ENCODE data around the gene PRKD2.
"Not testable (repeated sequence)": the region's sequence is repeated elsewhere in the genome, so short reads cannot be mapped to it uniquely, and the experiment has no call there.

Gene PRKD2

DNA sequence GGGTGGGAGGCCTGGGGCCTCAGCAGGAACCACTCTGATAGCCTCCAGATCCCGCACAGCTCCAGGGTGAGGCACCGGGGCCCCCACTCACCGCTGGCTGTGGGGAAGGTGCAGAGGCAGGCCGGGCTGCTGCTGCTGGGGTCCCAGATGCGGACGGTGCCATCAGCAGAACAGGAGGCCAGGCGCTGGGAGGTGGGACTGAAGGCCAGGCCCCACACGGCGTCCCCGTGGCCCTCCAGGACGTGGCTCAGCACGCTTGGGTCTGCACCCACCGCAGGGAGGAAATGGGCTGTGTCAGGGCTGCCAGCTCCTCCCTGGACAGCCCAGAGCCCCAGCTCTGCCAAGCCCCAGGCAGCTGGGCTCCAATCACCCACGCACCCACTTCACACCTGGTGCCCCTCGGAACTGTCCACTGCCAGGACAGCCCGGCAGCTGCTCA, 6.1 kb upstream of the PRKD2 start:
- DNase-seq: no peak

DNA sequence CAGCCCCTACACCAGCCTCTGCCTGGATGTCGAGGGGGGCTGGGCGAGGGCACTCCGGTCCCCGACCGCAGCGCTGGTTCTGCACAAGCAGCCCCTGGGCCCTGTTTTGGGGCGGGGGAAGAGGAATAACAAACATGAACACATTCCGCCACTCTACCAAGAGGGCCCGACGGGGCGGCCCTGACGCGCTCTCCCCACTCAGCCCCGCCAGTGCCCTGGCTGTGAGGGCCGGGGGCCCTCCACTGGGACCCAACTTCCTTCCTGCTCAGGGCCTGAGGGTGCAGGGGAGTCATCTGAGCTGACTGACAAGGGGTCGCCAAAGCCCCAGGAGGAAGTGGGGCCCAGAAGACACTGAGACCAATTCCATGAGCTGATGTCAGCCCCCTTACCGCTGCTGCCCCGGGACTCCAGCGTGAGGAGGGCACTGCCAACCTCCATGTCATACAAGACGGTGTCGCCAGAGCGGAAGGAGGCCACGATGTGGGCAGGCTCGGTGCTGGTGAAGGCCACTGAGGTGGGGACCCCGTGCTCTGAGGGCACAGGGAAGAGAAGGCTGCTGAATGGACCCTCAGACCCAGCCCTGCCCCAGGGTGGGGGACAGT, 5.6 kb upstream of the PRKD2 start:
- DNase-seq: no peak

DNA sequence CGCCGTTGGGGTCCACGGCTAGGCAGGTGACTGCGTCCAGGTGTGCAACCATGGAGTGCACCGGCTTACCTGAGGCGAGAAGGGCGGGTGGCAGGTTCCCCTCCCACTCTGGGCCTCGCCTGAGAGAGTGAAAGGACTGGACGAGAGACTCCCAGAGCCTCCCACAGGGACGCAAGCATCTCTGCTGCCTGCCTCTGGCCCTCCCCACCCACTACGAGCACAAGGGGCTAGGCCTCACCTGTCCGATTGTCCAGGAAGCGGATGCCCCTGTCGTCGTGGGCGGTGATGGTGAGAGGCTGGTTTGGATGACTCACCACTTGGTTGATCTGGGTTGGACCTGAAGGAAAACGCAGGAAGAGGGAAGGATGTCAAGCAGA, 5.1 kb upstream of the PRKD2 start:
- no peak for DNase-seq

DNA sequence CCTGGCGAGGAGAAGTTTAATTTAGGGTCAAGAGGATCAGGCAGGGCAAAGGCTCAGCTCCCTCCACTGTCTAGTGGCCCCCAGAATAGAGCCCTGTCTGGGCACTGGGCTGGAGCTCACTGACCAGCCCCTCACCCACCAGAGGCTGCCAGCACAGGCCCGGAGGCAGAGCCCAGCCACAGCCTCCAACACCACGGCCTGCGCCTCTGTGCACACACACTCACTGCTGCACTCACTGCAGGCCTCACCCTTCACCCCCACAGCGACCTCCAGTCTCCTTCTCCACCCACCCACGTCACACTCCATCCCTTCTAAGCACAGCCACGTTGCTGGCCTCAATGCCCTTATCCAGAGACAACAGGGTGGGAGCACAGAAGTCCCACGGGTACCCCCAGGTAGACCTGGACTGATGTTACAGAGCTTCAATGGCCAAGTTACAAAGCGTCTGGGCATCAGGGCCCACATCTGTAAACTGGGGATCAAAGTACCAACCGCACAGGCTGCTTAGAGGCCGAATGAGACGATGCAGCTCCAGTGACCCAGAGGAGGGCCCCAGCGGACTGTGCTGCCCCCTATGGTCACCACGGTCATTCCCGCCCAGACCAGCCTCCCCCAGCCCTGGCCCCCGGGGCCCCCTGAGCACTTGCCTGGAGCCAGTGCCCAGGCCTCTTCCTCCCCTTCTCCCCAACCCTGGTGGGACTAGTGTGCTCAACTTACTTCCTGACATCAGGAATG, 4.5 kb upstream of the PRKD2 start:
- DNase-seq: no peak

DNA sequence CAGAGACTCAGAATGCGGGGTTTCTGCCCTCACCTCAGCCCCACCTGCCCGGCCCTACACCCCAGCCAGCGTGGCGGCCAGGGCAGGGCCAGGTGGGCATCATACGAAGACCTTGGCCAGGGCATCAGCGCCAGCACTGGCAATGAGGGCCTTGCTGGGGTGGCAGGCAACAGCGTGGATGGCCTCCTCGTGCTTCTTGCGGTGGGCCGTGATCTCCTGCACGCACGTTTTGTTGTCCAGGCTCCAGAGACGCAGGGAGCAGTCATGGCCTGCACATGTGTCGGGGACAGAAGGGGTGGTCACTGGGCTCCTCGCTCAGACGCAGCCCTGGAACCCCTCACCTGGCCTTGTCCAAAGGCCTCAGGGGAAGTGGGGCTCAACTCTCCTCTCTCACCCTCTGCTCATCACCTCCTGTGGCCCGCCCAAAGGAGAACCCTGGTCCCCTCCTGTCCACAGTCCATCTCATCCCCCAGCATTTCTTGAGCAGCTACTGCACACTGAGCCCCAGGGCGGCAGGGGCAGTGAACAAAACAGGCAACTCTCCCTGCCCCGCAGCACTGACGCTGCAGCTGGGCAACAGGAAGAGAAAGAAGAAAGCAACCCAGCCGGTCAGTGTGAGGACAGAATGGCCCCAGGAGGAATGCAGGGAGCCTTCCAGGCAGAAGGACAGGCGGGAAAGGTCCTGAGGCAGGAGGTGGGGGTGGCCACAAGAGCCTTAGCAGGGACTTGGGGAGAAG, 3.8 kb upstream of the PRKD2 start:
- no peak for DNase-seq

DNA sequence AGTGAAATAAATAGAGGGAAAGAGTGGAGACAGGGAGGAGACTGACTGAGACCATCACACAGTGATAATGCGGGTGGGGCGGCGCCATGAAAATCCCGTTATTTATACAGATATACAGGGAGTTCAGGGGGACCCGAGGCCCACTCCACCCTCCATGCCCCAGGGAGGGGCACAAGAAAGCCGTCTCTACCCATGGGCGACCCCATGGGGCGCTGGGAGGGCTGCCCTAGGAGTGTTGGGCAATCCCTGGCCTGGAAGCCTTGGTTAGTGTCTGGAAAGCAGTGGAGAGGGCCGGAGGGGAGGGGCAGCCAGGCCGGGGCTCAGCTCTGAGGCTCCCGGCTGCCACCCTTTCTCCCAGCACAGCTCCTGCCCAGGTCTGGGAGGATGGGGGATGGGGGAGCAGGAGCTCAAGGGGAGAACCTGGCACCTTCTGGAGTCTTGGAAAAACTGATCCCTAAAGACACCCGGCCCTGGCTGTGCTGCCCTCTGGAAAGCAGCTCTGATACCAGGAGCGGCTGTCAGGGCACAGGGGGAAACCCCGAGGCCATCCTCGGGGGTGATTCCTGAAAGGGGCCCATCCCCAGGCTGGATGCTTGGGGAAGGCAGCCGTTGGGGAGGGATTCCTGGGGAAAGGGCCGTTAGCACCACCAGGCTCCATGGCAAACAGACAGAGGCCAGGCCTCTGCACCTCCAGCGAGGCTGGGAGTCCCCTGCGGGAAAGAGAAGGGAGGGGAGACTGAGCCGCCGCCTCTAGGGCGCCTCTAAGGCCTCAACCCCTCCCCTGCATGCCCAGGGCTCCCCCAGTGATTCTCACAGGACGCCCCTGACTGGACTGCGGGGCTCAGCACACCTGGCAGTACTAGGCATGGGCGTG, 3.0 kb upstream of the PRKD2 start:
- no peak for DNase-seq

DNA sequence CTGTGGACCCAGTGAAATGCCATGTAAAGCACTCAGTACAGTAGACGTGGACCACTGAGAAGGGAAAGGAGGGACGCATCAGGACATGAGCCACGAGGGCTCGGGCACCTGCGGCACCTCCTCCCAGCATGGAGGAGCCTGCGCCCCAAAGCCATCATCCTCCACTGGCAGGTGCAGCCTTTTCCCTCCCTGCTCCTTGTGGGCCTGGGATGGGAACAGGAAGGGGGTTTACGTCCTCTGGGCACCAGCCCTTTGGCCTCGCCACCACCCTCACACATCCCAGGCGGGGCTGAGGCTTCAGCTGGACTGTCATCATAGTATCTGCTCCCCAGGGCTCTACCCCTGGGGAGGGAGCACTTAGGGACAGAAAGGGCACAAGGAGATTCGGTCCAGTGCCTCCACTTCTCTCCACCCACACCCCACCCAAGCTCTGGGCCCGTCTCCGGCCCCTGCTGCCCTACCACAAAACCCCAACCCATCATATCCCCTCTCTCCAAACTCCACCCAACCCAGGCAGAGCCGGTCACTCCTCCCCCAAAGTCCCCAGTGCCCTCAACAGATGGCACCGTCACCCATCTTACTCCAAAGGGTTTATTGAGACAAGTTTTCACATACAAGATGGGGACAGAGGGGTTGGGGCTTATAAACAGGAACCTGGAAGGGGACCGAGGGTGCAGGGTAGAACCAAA, 2.2 kb upstream of the PRKD2 start:
- DNase-seq: no peak

DNA sequence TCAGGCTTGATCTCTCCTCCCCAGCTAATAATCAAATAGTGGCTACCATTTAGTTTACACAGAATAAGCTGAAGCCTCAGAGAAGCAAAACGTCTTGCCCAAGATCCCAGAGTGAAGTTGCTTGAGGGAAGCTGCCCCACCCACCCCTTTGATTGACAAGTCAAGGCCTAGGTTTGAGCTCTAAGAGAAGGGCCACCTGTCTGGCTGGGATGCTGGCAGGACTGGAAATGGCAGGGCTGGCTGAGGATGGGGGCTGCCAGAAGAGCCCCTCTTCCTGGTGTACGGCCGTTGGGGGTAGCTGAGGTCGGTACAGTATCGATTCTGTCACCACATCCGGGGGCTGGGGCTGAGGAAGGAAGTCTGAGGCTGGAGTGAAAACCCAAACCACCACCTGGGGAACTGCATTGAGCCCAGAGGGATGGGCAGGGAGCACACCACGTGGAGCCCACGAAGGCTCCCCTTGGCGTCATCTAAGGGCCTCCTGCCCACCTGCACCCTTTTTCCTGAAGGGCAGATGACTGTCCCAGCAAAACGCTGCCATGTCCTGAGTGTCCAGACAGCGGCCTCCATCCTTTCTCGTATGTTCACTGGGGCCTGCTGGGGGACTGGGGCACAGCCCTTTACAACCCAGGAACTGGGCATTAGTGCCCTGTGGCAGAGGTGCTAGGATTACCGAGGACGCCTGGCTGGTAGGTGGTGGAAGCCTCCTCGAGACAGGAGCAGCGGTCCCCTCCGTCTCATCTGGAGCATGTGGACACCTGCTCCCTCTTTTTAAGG, 1.4 kb upstream of the PRKD2 start:
- DNase-seq: peak; percentile 36

DNA sequence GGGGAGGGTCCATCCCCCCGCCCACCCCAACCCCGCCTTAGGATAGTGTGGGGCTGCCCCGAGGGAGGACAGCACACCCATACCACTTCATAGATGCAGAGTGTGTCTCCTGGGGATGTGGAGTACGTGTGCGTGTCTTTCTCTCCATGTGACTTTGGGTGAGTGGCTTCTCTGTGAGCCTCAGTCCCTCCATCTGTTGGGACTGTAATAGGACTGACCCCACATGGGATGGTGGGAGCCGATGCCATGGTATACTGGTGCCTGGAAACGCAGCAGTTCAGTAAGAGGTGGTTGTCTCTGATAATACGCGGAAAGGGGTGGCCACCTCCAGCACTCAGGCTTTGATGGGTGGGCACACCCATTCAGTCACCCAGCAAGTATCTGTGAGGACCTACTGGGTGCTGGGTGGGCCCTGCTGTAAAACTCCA, 816 bp upstream of the PRKD2 start:
- DNase-seq: no peak

DNA sequence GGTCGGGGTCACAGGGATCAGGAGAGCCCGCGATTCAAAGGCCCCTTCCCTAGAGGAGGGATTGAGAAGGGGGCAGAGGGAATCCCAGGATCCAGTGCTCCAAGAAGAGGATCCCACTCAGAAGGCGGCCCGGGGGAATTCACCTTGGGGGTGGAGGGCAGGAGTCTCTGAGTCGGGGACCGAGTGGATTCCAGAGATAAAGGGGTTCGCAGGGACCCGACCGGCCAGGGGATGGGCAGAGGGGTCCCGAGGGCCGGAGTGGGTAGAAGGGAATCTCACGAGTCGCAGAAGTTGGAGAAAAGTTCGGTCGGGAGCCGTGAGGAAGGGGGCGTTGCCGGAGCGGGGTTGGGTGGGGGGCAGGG, 261 bp downstream of the PRKD2 start:
- no peak for DNase-seq

DNA sequence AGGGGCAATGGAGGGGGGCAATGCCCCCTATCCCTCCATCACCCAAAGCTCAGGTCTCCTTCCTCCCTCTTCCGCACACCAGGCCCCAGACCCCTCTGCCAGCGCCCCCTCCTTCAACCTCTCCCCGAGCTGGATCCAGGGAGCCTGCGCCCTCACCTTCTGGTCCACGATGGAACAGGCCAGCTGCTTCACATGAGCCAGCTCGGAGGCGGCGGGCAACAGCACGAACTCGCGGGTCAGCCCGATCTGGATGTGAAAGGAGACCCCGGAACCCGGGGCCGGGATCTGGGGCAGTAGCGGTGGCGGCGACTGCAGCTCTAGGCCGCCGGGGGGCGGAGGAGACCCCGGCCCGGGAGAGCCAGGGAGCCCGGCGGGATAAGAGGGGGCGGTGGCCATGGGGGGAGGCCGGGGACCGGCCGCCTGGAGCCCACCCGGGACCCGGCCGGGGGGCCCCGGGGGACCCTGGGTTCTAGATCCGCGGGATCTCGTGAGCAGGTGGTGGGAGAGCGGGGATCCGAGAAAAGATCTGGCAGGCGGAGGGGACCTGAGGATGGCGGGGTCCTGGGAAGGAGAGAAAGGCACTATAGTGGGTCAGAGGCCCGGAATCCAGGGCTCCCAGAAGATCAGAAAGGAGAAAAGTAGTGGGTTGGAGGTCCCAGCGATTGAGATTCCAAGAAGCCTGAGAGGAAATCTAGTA, 791 bp downstream of the PRKD2 start:
- DNase-seq: no peak

DNA sequence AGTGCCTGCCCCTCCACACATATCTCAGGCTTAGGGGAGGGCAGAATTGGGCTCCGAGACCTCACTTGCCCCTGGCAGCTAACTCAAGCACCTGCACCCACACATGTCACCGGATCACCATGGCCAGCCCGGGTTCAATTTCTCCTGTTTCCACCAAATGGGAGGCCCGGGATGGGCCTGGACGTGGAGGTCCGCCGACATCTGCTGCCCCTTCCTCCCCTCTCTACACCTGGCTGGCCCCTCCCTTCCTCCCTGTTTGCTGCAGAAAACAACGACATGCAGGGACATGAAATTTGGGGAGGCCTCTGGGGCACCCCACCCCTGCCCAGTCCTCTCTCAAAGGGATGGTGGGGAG, 1.3 kb downstream of the PRKD2 start:
- DNase-seq: no peak

DNA sequence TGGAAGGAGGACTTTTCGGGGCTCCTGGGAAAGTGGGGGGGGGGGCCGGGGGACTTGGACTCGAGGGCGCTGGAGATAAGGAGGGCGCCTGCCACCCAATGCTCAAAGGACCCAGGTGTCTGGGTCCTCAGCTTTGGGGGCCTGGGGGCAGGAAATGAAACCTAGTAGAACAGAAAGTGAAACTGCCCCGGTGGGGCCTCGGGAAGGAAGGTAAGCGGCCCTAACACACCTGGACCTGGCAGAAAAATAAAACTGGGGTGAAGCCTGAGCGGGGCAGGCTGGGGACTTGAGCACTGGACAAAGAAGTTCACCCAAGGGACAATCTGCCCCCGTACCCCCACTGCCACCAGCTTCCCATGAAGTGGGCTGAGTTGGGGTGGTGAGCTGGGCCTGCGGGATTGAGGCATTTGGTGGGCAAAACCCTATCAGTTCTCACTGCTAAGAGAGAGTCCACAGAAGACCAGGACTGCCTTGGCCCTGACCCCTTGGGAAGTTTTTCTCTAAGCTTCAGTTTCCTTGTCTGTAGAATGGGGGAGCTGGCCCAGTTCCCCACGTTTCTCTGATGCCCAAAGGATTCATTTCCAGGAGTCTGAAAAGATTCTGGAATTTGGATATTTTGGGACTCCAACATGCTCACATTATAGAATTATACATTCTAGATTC, 2.3 kb downstream of the PRKD2 start:
- peak; percentile 56 for DNase-seq

DNA sequence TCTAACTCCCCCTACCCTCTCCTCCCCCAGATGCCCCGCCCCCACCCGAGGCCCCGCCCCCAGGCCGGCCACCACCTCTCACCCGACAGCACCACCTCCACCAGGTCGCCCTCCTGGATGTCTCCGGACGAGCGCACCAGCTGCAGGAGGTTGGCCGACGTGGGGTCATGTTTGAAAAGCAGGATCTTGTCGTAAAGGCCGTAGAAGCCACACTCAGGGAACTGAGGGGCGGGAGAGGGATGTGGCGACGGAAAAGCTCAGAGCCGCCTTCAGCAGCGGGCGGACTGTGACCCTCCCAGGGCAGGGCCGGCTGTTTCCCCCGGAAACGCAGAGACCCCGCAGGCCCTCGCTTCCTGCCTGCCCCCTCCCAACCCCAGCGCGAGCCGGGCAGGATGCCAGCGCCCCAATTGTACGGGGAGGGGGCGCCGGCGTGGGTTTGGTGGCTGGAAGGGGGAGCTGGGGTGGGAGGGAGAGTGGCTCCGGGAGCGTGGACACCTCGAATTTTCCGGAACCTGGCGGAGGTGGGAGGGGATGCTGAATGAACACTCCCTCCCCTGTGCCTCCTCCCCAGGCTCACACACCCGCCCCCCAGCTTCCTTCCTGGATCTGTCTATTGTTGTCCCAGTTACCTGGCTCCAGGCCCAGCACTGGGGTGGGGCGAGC, 3.0 kb downstream of the PRKD2 start:
- peak; percentile 67 for DNase-seq

DNA sequence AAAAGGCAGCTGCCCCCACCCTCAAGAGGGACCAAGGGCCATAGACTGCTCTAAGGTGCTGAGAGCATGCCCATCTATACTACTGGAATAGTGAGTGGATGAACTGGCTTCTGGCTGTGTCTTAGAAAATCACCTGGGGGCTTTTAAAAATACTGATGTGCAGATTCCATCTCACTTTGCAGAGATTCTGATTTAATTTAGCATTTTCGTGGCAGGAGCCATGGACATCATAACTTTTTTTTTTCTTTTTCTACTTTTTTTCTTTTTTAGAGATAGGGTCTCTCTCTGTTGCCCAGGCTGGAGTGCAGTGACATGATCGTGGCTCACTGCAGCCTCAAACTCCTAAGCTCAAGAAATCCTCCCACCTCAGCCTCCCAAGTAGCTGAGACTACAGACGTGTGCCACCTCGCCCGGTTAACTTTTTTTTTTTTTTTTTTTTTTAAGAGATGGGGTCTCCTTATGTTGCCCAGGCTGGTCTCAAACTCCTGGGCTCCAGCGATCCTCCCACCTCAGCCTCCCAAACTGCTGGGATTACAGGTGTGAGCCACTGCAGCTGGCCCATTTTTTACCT, 4.1 kb downstream of the PRKD2 start:
- not testable (repeated sequence) for DNase-seq

DNA sequence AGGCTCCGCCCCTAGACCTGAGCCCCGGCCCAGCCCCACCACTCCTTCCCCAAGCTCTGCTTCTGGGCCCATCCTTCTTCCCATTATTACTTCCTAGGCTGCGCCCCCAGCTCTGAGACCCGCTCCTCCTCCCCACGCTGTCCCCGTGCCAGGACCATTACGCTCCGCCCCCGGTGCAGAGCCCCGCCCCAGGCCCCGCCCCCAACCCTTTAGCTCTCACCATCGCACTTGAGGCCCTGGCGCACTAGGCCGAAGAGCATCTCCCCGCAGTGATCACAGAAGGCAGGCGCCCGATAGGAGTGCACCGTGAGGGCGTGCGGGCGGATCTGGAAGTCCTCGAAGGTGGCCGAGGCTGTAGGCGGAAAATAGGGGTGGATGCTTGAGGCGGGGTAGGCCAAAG, 6.2 kb downstream of the PRKD2 start:
- no peak for DNase-seq

DNA sequence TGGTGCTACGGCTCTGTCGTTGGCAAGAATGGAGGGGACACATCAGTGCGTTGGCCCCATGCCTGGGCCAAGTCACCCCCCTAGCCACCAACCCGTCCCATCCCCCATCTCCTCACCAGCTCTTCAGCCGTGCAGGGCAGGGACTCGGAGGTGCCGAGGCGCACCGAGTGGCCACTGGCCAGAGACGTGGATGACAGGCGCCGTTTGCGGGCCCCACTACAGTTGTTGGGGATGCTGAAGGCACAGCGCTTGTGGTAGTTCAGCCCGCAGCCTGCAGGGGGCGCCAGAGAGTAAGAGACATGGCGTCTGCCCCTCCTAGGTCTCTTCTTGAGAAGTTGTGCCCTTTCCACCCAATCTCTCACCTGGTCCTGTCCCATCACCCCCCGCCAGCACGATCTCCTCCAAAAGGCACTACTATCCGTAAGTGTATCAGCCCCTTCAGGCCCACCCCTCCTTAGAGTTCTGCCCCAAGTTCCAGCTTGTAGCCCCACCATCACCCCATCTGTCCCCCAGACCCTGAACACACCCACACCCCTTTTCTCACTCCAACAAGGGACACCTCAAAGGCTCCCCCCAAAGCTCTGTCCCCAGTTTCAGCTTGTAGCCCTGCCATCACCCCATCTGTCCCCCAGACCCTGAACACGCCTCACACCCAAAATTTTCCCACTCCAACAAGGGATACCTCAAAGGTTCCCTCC, 12.4 kb downstream of the PRKD2 start:
- DNase-seq: peak; percentile 82

DNA sequence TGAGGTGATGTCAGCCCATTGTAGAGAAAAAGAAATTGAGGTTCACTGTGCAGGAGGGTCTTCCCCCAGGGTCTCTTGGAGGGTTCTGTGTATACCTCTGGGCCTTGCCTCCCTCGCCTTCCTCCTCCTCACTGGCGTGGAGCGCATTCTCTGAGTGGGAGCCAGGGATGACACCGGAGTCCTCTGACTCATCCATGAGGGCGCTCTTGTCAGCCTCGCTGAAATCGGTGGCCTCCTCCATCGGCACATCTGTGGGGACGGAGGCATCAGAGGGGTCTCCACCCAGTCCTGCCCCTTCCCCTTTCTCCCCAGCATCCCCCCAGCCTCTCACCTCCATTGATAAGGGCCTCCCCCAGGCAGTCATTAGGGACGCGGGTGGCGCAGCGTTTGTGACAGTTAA, 16.2 kb downstream of the PRKD2 start:
- no peak for DNase-seq

All from stimulated activated CD4-positive, alpha-beta T cell treated with anti-CD3 and anti-CD28 coated beads, Interleukin-1b, Interleukin-23, amount 100 ng/mL, for 48 hours (primary cell).